Kasumi-1 (cell line): Measurements from ENCODE around the gene PTPN5.
"Not testable (repeated sequence)": the region's sequence is repeated elsewhere in the genome, so short reads cannot be mapped to it uniquely, and the experiment has no call there.

Experiments
- DNase-seq, 2 experiments: peaks; one replicate each; lab custom pipeline; 2025; lab: John Stamatoyannopoulos, UW

Gene PTPN5

DNA sequence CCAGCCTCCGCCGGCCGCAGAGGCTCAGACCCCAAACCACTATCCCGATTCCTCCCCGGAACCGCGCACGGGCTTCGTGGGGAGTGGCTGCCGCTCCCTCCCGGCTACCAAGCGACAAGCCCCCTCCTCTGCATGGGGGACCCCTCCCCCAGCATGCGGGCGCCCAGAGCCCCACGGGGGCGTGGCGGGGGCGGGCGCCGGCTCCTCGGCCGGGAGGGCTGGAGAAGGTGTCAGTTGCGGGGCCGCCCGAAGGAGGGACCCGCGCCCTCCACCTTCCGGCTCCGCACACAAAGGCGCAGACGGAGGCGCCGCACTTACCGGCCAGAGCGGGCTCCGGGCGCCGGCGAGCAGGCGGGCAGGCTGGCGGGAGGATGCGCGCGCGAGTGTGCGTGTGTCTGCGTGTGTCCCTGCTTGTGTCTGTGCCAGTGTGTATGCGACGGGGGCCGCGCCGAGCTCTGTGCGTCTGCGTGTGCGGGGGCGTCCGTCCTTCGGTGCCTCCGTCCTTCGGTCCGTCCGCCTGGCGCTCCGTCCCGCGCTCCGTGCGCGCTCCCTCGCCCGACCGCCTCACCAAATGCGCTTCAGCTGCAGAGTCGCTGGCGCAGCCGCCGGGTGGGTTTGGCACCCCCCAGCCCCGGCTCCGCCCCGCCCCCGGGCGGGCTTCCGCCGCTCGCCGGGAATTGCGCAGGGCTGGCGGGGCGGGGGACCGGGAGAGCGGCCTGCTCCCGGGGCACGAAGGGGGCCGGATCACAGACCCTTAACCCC is at the start of gene PTPN5:
TSS of gene PTPN5 (minus strand) at position 592 of the 762 bp plus-strand sequence. CDS start 19,840 bp downstream, outside the sequence.
- DNase-seq, result no peak

DNA sequence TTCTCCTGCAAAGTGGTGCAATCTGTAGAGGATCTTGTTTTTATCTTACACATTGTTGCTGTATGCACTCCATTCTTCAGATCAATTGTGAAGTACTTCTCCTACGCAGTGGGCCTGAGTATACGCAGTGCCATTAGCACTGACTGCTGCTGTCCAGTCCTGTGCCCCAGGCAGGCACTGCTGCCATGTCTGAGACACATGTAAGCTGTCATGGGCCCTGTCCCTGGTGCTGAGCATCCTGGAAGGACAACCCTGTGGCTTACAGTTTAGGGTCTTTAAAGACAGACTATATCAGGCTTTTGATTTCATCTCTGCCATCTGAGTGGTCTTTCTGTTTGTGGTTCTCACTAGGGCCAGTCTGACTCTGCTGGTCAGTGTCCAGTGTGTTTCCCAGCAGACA is 44.8 kb upstream of the PTPN5 start:
- peak in 1 of 2 experiments; percentile 5 for DNase-seq

DNA sequence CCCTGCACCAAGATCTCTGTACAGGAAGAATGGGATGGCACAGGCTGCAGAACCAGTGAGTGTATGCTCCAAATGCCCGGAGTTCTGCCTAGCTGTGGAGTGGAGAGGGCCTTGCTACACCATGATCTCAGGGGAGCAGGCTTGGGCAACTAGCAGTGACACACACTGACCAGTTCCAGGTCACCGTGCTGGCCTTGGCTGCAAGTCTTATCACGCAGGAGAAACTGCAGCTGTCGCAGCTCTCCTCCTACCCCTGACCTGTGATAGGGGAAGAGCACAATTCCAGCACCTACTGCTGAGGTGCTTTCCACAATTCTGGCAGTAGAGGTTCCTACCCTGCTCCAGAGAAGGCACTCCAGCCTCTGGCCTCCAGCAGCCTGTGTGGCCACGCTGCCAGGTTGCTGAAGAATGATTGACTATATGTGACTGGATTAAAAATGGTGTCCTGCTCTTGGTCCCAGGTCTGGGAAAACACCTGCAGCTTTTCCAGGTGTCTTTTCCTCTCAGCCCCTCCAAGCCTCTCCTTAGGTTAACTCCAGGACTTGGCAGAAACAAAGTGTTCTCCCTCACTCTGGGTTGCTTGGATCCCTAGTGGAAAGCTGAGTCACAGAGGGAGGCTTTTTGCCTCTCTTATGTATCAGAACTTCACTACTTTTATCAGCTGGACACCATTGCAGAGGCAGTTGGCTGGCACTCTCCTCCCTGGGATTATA is 43.3 kb upstream of the PTPN5 start:
- DNase-seq, result no peak

DNA sequence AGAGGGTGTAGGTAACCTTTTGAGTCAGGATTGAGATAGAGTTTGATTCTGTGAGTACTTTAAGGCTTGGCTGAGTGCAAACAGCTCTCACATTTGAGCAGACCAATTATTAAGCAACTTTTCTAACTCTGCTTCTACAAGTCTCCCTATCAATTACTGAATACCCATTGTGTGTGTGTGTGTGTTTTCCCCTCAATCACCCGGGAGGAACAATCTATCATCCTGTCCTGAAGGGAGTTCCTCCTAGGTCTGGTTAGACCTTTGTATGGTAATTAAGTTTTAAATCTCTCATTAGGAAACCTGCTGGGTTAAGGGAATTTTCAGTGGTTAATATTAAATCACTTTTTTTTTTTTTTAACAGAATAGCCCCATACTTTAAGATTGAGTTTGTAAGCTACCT is 28.6 kb upstream of the PTPN5 start:
- not testable (repeated sequence) for DNase-seq

DNA sequence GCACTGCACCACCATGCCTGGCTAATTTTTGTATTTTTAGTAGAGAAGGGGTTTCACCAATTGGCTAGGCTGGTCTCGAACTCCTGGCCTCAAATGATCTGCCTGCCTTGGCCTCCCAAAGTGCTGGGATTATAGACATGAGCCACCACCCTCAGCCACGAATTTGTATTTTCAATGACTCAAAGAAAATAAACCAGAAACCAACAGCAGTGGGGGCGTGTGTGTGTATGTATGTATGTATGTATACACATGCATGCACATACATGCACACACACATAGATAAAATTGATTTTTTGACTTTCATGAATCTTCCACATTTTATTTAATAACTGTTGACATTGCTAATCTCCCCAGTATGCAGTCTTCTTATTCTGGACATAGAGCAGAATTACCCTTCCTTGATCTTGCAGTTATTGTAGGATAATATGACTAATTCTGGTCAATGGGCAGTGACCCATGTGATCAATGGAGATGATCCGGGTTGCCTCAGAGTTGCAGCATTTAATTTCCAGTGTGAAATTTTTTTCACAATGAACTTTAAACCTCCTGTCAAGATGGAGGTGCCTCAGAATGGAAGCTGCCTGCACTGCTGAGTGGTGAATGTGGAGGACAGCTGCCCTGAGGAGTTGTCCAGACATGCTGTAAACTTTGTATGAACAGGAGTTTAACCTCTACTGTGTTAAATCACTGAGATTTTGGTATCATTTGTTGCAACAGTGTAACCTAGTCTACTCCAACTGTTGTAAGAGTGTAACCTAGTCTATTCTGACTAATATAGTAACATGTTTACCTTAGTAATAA is 12.8 kb upstream of the PTPN5 start:
- DNase-seq, result no peak

DNA sequence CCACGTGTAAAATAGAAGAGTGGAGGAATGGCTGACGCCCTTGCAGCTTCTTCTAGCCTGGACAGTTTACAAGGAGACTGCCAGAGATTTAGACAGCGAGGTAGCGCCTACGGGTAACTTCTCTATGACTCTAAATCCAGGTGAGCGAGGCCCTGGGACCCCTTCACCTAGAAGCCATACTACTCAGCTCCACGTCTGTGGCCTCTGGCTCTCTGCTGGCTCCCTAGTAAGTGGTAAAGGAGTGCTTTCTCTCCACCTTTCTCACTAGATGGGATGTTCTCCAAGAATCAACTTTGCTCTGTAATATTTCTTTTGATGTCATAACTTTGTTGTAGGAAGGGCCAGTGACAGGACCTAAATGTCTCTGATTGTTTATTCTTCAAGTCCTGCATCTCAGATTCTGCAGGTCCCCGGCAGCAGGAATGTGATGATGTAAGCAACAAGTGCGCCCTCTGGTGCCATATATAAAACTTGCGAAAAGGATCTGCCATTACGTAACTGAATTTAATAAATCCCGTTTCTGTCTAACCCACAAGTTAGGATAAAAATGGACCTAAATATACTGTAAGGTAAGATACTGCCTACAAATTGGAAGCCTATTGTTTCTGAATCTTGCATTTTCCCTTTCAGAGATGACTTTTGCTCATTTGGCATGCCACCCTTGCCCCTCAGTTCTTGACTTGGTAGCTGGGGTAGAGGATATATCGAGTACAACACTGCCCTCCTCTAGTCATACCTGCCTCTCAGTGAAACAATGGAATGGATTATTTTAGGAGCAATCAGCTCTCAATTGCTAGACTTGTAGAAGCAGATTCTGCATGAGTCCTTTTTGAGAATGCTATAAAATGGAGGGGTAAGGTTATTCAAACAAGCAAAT is 11.0 kb upstream of the PTPN5 start:
- DNase-seq, result peak; percentile 62 to 77

DNA sequence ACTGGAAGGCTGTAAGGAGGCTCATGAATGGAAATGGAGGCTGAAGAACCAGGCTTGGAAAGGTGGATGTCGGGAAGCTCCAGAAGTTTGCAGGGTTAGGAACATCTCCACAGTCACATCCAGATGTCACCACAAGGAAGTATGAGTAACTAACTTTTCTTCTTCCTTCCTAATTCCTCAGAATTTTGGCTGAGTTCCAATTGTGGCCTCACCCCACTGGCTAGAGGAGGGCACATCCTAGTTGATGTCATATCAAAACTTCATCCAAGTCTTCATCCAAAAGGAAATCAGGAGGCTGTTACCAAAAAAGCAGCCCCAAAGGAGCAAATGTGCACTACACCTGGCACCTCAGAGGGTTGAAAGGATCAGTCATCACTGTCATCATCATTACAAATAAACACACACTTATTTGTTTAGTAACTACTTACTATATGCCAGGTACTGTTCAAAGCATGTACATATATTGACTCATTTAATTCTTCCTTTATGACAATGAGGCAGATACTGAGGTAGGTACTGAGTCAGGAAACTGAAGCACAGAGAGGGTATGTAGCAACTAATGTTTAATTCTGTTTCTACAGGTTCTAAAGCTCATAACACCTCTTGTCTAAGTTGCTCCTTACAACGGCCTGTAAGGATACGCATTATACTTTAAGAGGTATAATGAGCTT is 7.3 kb upstream of the PTPN5 start:
- no peak for DNase-seq

DNA sequence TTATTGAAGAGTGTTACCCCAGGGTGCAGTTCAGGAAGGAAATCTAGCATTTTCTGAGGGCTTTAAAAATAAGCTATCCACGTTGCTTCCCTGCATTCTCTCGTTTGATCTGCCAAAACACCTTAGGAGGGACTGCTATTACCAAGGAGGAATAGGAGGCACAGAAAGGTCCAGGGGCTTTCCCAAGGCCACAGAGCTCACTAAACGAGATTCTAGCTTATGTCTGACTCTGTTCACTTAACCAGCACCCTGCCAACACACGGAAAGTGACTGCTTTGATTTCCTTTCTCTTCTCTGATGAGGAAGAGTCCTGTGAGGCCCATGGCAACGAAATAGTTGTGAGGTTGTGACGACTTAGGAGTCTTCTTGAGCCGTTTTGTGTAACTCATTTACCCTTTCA is 3.4 kb upstream of the PTPN5 start:
- DNase-seq, result no peak

DNA sequence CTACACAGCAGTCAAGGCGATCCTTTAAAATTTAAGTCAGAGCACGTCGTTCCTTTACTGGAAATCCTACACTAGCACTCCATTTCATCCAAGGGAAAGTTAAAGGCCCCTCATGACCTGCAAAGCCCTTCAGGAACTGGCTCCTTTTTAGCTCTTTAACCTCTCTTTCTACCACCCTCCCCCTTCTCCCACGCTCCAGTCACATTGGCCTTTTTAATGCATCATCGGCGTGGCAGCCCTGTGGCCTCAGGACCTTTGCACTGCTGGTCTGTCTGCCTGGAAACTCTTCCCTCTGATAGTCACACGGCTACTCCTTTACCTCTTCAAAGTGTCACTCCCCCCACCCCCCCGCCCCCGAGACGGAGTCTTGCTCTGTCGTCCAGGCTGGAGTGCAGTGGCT is 1.2 kb upstream of the PTPN5 start:
- no peak for DNase-seq

DNA sequence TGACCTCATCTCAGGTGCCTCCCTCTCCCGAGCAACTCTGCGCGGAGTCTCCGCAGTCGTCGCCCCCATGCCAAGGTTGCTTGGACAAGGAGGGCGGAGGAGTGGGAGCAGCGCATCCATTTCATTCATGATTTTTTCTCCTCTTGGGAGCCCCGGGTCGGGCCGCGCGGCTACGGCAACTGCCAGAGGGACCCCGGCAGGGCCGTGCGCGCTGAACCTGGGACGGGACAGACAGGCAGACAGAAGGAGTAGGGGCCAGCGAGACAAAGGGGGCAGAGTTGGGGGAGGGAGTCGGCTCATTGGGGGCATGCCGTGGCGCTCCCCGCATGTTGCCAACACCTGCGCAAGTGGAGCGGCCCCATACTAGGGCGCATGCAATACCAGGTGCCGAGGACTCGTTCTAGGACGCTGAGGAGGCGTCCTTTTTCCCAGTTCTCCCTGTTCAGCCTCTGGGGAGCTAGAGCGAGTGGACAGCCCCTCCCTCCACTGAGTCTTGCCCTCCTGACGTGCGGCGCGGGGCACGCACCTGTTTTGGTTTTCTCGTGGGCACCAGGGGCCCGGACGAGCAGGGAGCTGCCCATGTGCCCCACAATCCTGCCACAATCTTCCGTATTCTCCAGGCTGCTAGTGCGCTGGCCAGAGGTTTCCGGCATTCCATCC is 501 bp upstream of the PTPN5 start:
- DNase-seq, result no peak

DNA sequence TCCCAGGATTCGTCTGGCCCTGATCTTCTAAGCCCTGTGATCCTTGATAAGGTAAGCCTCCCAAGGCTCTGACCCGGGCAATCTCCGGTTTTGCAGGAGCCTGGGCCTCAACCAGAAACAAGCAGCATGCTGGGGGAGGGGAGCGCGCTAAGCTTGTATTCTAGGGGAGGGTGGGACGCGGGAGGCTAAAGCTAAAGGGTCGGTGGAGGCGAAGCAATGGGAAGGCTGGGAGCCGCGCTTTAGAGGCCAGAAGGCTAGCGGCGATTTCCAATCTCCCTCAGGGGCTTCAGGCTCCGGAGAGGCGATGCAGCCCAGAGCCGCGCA is 753 bp downstream of the PTPN5 start:
- no peak for DNase-seq

DNA sequence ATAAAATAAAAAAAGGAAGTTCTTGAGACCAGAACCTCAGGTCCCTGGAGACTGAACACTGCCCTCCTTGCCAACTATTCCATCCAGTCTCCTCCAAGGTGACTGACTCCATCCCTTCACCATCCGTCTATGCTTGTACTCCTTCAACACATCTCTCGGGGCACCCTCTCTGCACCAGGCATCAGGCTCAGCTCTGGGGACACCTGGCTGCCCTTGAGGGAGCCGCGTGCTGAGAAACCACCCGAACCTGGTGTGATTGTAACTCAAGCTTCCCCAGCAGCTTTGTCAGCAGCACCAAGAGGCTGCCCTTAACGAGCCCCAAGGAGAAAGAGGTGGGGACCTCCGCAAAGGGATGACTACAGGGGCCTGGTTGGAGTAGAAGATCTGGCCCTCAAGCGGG is 1.7 kb downstream of the PTPN5 start:
- DNase-seq, result no peak

DNA sequence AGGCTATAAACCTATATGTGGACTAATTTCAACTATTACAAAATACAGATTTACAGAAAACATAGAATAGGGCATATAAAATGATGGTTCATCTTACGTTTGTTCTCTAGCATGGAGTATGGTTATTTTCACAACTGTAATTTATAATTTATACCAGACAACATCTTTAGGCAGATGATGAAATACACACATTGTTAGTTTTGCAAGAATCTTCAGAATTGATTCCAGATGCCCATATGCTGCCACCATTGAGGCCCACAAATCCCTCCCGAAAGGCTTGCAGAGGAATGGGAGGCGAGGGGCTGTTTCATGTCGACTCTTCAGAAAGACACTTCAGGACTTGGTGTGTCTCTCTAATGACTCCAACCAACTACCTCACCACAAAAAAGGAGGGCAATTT is 6.2 kb downstream of the PTPN5 start:
- no peak for DNase-seq

DNA sequence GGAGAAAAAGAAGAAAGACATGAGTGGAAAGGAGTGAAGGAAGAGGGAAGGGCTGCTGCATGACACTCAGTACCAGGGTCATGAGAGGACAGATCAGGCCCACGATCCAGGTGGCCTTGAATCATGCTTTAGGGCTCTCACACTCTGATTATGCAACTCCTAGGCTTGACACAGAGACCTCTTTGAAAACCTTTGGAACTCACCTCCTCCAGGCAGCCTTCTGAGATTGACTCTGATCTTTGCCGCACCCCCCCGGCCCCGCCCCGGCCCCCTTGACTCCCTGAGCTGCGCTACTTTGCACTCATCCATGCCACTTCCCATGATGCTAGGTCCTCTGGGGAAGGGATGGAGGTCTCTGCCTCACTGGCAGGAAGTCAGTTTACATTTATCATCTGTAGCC is 10.7 kb downstream of the PTPN5 start:
- DNase-seq, result no peak

DNA sequence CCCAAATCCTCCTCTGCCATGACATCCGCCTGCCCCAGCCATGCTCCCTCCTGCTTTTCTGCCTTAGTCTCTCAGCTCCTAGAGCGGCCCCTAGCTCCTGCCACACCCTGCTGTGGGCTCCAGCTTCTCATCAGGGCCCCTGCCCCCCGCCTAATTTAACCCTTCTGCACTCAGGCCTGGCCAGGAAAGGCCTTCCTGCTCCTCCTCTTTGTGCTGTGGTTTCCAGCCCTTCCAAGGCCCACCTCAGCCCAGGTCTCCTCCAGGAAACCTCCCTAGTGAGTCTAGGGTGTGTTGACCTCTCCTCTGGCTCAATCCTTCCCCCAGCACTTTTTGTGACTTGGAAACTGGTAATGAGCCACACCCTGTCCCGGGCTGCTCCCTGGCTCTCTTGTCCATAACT is 11.3 kb downstream of the PTPN5 start:
- DNase-seq, result no peak

DNA sequence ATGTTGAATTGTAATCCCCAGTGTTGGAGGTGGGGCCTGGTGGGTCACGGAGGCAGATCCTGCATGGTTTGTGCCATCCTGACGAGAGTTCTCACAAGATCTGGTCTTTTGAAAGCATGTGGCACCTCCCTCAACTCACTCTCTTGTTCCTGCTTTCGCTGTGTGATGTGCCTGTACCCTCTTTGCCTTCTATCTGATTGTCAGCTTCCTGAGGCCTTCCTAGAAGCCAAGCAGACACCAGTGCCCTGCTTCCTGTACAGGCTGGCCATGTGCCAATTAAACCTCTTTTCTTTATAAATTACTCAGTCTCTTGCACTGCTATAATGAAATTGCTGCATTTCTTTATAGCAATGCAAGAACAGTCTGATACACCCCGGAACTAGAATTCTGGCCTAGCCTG is 13.1 kb downstream of the PTPN5 start:
- DNase-seq, result no peak

DNA sequence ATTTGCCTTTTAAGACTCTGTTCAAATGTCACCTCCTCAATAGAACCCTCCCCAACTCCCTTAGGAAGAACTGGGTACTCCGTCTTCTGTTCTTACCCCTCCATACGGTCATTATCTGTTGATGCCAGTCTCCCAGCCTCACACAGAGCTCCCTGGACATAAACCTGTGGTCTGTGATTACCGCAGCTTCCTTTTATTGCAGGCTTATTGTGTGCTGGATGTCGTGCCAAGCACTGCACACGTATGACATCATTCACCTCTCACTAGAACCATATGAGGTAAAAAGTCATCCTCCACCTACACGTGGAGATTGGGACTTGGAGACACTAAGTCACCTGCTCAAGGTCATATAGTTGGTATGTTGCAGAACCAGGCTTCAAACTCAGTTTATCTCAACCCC is 15.3 kb downstream of the PTPN5 start:
- no peak for DNase-seq

DNA sequence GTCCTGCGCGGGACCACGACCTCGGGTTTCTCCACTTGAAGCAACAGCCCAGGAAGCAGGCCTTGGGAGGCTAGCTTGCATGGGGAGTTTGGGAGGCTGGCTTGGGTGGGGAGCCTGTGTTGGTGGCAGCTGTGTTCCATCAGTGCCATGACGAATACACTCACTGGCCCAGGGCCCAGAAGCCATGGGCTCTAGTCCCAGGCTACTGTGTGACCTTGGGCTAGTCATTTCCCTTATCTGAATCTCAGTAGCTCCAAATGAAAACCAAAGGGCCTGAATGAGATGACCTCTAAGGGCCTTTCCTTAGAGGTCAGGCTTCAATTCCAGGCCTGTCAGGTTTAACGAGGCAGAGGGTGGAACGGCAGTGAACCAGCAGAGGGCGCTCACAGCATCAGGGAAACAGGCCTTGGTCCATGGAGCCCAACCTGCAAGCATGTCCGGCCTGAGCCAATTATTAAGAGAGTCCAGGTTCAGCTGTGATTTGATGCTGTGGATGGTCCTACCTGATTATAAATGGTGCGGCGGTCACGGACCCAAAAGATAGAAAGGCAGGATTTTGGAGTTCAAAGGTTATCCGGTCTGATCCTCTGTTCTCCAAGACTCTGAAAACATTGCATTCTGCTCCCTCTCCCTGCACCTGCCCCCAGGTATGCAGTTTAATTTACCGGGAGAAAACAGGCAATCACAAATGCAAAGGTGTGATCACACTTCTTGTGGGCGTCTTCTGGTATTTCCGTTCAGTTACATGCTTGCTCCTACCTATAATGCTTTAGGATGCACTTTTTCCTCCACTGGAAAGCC is 15.9 kb downstream of the PTPN5 start:
- DNase-seq, result peak; percentile 25 to 45

DNA sequence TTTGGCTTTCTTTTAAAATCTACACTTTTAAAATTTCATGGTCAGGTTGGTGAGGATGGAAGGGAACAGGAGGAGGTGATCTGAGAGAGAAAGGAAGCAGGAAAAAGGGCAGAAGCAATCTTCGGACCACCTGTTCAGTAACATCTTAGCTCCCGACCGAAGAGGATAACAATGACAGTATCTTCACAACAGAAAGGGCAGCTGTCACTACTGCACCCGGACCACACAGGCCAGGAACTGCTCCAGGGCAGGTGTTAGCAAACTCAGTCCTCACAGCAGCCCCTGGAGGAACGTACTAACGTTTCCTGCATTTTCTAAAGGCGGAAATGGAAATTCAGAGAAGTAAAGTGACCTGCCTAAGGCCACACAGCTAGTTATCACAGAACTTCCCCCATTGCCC is 16.8 kb downstream of the PTPN5 start:
- DNase-seq, result no peak

DNA sequence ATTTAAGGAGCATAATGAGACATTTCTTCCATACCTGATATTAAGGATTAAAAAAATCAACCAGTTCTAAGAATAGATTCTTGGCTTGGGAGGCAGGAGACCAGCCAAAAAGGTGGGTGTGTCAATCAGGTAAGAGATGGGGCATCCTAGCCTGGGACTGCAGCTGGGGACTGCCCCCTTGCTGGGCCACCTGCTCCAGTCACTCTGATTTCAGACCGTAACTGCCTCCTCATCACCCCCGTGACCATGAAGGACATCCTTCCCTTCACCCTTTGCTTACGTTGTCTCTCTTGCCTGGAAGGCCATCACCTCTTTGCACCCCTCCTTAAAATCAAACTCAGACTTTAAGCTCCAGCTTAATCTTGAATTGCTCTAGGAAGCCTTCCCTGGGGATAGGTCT is 17.9 kb downstream of the PTPN5 start:
- no peak for DNase-seq
